Islet of Langerhans (tissue), 1 donor: ENCODE results near the gene TMED6.

Source experiments
- FAIRE-seq: peaks from one replicate; lab custom pipeline; 2011; peaks lifted over from hg19 to GRCh38; lab: Jason Lieb, UNC

The TMED6 gene

DNA sequence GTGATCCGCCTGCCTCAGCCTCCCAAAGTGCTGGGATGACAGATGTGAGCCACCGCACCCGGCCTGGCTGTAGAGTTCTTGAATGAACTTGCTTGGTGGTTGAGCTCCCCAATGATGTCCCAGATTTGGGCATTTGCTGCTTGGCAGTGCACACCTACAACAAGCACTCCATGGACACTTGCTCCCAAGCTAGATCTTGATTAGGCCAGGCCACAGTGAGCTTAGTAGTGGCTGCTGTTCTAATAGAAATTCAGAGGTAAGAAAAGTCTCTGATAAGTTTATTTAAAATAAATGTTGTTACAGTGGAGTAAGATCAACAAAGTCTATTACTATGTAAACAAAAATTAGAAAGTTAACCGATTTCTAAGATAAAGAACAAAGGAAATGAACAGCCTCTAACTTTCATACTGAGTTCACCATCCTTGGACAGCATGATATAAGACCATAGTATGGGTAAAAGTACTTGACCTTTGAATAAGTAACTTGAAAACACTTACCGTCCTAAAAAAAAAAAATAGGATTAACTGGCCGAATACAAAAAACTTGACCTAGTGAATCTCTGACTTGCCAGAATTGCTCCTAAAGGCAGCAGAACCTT lies 951 bp downstream of the TMED6 start:
- FAIRE-seq = no peak

DNA sequence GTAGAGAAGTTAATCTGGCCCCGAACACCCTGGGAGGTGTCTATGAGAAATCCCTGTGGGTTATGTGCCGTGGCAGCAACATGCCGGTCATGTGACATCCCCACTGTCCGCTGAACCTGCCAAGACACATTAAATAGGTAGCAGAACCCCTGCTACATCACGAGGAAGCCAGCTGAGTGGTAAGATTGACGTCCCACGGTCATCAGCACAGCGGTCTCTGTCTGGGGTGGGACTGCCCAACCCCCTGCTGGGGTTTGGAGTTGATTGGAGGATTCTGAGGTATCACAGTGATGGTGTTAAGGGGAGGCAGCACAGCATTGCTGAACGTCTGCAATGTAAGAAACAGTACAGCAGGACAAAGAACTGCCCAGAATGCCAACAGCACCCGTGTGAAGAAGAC lies 2.0 kb downstream of the TMED6 start:
- no peak for FAIRE-seq

- no peak for FAIRE-seq
Measured at GRCh38 chr16:69348222-69348621, 3.4 kb downstream of the TMED6 start.

GRCh38 chr16:69346683-69347082 lies 4.9 kb downstream of the TMED6 start:
- FAIRE-seq = no peak

GRCh38 chr16:69345923-69346322 lies 5.7 kb downstream of the TMED6 start:
- no peak for FAIRE-seq

DNA sequence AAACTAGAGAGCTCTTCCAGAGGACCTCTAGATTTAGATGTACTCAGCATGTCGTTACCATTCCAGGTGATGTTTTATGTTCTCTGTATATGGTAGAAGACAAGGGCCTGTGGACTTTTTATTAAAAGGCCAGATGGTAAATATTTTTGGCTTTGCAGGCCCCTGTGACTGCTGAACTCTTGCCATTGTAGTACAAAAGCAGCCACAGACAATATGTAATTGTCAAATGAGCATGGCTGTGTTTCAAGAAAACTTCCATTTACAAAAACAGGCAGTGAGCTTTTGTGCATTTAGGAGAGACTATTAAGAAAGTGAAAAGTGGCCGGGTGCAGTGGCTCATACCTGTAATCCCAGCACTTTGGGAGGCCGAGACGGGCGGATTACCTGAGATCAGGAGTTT lies 7.4 kb downstream of the TMED6 start:
- FAIRE-seq = no peak

DNA sequence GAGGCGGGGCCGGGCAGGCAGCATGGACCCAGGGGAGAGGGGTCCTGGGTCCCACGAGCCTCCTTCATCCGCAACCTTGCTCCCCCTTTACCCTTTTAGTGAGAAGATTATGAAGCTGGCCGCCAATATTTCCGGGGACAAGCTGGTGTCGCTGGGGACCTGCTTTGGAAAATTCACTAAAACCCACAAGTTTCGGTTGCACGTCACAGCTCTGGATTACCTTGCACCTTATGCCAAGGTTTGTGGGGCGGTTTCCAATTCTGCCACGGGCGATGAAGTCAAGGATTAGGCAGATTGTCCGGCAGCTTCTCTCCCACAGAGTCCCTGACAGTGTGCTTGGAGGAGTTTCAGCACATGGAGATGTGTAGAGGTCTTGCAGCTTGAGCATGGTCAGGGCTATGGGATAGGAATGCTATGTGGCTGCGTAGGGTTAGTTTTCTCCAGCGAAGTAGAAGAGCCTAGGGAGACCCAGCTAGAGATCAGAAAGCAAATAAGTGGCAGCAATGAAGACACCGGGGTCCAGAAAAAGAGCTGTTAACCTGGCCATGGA lies 11.4 kb downstream of the TMED6 start:
- no peak for FAIRE-seq

GRCh38 chr16:69339289-69340094 lies 12.1 kb downstream of the TMED6 start, which contains the start of the genes COG8 and NIP7:
TSS of gene COG8 (minus strand) at chr16:69339564. CDS start at chr16:69339552, 12 bp downstream.
TSS of gene NIP7 (plus strand) at chr16:69339772. CDS start at chr16:69339830, 58 bp downstream.
- FAIRE-seq = peak; percentile 71

DNA sequence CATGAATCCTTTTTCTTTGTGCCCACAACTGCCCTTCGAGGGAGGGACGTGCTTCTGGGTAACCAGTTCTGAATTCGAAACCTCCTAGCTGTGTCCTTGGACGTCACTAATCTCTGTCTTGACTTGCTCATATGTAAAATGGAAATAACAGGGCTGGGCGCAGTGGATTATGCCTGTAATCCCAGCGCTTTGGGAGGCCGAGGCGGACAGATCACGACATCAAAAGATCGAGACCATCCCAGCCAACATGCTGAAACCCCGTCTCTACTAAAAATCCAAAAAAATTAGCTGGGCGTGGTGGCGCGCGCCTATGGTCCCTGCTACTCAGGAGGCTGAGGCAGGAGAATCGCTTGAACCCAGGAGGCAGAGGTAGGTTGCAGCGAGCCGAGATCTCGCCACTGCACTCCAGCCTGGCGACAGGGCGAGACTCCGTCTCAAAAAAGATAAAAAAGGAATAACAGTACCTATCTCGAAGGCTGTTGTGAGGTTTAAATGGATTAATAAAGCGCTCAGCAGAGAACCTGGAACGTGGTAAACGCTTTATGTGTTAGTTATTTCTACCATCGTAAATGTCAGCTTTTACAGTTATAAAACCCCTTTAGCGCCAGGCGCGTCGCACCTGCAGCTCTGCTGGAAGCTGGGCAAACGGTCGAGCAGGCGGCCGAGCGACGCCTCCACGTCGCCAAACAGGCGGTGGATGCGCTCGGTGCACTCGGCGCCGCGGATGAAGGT lies 12.9 kb downstream of the TMED6 start:
- FAIRE-seq = no peak

- no peak for FAIRE-seq
Measured at GRCh38 chr16:69334696-69335095, 16.9 kb downstream of the TMED6 start.

GRCh38 chr16:69330286-69331109 lies 21.1 kb downstream of the TMED6 start, which contains the start of gene PDF:
TSS of gene PDF (minus strand) at chr16:69330588. CDS start at chr16:69330570, 18 bp downstream.
- no peak for FAIRE-seq

- no peak for FAIRE-seq
Measured at GRCh38 chr16:69329369-69330285, 22.0 kb downstream of the TMED6 start.

- FAIRE-seq = no peak
Measured at GRCh38 chr16:69328854-69329316, 22.7 kb downstream of the TMED6 start.

GRCh38 chr16:69327585-69328310 lies 23.8 kb downstream of the TMED6 start:
- no peak for FAIRE-seq

GRCh38 chr16:69326172-69326873 lies 25.3 kb downstream of the TMED6 start:
- no peak for FAIRE-seq

DNA sequence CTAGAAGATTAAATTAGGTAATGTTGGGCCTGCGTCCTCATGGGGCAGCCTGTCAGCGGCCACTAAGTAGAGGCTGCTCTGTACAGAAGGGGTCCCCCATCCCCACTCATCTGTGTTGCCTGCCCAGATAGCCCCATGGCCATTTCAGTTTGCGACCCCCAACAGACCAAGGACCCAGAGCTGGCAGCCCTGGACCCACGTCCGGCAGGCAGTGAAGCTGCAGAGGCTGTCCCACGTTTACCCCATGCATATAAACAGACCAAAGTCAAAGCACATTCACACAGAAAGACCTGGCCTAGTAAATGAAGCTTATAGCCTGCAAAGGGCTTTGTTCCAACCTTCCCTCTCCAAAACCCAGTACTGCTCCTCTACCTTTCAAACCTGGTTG lies 25.8 kb downstream of the TMED6 start:
- FAIRE-seq = no peak

DNA sequence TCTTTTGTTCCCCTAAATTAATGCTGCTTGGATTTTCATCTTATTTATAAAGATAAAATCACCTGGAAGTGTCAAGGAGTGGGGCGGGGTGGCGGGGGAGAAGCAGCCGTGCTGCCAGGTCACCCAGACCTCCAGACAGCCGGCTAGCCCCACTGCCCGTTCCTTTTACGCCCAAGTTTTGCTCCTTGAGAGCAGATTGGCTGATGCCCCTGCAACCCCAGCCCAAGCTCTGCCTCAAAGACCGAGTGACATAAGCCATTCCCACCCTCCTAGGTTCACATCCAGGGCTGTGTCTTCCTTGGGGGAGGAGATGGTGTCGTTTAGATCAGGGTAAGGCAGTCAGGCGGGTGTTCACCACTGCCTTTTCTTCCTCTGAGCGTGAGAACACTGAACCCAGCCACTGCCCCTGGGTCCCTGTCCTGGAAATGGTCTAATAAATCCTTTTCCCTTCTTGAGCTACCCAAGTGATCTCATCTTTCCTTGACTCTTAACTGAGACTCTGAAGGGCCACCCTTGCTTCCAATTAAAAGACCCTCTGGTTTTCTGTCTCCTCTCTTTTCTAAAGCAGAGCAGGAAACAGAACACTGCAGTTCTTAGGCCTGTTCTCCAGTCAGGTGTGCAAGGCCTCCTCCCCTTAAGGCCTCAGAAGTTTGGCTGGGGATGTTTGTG lies 26.9 kb downstream of the TMED6 start:
- no peak for FAIRE-seq

GRCh38 chr16:69324013-69324531 lies 27.5 kb downstream of the TMED6 start:
- no peak for FAIRE-seq
